Activated CD8-positive, alpha-beta memory T cell treated with anti-CD3 and anti-CD28 coated beads, Interleukin-2, amount 50 U/mL, for 4 hours (primary cell): ENCODE measurements around the gene TUBB4B.
A peak's percentile ranks its signal among the peaks of the same experiment; 100 is the strongest.

Experiments used
- DNase-seq: peaks from one replicate; pipeline ENCODE4 v3.0.0-alpha.2; 2020

TUBB4B gene

DNA sequence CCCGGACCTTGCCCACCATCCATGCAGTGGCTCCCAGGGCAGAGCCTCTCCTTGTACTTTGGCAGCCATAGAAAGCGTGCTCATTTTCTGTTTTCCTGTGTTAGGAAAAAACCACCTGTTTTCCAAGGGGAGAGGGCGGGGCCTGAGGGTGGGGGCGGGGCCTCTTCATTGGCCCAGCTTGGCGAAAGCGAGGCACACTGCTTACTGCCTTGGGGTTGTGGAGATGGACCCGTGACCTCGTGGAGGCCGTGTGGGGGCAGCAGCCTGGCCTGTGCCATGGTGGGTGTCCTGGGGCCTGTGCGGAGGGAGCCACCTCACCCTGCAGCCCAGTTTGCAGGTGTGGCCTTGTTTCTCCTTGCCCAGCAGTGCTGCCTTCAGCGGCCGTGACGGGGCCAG, 32.0 kb downstream of the TUBB4B start:
- no peak for DNase-seq

DNA sequence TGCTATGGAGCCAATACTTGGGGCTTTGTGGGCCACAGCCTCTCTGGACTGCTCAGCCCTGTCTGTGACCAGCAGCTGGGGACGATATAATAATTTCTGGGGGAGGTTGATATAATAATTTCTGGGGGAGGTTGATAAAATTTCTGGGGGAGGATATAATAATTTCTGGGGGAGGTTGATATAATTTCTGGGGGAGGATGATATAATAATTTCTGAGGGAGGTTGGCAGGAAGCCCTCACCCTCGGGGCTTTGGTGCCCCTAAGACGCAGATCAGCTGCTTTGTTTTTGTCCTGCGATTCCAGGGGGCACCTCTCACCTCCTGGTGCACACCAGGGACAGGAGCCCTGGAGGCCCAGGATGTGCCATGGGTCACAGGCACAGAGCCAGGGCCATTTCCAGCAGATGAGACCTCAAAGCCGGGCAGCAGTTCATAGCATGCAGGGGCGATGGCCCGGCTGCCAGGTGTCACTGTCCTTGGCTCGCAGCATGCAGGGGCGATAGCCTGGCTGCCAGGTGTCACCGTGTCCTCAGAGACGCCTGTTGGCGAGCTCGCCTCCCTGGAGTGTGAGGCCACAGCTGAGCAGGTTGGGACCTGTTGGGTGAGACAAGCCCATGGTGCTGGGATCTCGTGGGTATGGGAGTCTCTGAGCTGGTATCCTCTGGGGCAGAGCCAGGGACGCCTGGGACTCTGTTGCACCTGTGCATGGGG, 32.7 kb downstream of the TUBB4B start:
- no peak for DNase-seq

DNA sequence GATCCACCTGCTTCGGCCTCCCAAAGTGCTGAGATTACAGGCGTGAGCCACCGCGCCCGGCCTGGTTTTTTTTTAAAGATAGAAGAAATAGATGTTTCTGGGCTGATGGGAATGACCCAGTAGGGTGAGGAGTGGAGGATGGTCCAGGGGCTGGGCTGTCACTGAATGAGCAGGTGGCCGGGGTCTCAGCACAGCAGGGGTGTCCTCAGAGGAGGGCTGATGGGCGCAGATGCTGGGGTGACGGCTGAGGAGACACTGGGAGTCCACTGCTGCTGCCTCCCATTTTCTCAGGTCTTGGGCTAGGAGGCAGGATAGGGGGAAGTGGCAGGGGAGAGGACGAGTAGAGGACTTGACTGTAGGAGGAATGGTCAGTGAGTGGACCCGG, 34.1 kb downstream of the TUBB4B start:
- DNase-seq: no peak

DNA sequence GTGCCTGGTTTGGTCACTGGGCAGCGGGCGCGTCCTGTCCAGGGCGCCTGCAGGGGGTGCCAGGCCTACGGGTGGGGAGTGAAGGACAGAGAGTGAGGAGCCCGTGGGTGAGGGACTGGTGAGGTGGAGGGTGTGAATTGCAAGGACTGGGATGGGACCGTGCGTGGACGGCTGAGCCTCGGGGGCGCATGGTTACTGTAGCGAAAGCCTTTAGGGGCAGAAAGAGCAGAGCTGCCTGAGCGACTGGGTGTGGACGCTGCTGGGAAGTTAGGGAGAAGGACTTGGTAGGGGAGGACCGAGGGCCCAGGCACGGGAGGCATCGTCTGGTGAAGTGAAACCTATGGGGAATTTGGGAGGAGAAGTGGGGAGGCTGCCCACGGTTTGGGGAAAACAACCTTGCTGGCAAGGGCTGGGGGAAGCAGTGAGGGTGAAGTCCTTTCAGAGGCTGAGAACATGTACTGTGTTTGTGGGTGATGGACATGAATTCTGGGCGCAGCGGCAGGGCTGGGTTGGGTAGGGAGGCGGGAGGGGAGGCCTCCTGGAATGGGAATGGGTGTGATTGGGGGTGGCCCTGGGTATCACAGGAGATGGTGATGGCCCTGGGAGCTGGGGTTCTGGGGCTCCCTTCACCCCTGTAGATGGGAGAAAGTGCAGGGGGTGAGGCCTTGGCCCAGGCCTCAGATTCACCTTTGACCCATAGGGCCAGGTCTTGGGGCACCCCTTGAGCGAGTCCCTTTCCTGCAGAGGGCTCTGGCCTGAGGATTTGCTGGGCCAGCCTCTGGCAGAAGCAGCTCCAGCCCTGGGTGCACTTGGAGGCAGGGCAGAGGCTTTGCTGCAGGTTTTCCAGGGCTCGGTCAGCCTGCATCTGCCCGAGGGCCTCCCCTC, 34.7 kb downstream of the TUBB4B start:
- DNase-seq: no peak

DNA sequence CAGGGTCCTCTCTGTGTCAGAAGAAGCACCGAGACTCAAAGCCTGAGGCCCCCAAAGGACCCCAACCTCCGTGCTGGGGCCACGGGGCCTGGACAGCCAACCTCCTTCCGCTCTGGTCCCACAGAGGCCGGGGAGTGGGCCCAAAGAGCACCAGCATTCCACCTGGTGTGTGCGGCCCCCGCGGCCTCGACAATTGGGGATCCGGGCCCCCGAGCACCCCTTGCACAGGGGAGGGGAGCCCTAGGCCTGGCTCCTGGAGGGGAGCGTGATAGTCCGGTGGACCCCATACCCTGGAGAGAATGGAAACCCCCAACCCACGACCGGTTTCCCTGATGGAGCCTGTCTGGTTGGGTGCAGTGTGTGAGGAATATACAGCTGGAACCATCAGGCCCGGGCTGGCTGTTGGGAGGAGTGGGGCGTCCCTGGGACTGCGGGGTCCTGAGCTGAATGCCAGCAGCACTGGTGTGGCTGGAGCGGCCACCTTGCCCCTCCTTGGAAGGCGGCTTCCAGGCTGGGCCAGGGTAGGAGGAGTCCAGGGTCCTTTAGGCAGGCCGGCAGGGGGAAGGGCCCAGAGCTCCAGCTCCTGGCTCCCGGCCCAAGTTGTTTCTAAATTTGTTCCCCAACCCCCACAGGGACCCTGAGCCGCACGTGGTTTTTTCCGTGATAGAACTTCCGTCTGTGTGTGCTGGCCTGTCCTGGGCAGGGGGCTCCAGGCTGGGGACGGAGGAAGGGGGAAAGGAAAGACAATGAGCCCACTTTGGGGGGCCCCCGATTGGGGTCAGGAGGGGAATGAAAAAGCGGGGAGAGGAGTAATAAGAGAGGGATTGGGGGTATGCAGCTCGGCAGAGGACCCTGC, 35.6 kb downstream of the TUBB4B start:
- no peak for DNase-seq

DNA sequence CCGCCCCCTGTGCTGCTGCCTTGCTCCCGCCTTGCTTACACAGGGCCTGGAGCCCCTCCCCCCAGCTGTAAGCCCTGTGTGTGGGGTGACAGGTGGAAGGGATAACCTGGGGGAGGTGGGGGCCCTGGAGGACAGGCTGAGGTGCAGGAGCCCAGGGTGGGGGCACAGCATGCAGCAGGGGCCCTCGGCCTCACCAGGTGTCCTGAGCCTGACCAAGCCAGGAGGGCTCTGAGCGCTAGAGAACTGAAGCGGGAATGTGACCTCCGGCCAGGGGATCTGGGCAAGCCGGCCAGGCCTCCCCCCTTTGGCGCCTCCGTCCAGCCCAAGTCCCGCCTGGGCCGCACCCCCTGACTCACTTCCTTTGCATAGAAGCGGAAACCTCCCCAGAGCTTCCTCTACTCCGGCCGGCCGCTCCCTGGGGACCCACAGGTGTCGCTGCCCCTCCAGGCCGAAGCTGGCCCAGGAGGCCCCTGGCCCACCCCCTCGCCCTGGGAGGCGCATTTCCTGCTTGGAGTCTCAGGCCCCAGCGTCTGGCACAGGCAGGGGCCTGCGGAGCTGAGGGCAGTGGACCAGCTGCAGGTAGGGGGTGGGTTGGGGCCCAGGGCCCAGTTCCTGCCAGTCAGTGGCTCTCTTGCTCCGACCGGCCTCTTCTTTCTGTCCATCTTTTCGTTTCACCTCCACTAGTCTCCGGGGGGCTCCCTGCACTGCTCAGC, 36.4 kb downstream of the TUBB4B start, which contains the start of gene TOR4A:
Gene TOR4A (plus strand): TSS at position 398 of the 713 bp plus-strand sequence. CDS start 964 bp downstream, outside the sequence.
- DNase-seq: no peak

DNA sequence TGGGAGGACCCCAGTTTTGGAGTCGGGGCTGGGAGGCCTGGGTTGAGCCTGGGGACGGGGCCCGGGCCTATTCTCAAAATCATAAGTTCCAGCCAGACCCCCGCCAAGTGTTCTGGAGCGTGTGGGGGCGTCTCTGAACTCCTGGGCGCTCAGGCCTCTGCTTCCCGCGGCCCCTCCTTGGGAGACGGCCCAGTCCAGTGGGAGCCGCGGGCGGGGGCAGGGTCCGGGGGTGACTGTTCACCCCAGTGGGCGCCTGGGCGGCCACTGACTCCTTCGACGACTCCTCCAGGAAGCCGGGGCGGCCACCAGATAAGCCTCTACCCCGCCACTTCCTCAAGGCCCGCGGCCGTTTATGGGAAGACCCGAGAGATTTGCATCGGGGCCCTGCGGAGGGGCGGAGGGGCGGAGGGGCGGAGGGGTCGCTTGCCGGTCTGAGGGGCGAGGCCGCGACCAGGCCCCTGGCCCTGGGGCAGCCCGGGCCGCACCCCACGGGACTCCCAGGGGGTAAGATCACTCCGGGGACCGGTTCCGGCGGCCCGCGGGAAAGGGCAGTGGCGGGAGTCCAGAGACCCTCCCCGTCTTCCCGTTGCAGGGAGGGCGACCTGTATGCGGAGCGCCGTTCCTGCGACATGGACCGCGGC, 37.1 kb downstream of the TUBB4B start:
- DNase-seq: no peak

DNA sequence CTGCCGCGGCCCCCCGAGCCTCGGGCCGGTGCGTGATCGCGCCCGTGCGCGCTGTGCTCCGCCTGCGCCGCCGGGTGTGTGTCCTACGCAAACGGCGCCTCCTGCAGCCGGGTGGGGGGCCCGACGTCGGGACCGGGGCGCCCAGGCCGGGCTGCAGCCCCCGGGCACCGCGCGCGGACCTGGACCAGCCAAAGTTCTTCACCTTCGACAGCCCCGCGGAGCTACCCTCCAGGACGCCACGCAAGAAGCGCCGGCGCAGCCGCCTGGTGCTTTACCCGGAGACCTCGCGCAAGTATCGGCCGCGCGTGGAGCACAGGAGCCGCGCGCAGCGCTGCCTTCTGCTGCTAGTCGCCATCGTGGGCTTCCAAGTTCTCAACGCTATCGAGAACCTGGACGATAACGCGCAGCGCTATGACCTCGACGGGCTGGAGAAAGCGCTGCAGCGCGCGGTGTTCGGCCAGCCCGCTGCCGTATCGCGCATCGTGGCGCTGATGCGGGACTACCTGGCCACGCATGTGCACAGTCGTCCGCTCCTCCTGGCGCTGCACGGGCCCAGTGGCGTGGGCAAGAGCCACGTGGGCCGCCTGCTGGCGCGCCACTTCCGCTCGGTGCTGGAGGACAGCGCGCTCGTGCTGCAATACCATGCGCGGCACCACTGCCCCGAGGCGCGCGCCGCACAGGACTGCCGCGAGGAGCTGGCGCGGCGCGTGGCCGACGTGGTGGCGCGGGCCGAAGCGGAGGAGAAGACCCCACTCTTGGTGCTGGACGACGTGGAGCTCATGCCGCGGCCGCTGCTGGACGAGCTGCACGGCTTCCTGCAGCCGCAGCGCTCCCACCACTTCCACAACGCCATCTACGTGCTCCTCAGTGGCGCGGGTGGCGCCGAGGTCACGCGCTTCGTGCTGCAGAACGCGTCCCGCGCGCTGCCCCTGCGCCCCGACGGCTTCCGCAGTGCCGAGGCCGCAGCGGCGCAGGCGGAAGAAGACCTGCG, 37.9 kb downstream of the TUBB4B start:
- no peak for DNase-seq

DNA sequence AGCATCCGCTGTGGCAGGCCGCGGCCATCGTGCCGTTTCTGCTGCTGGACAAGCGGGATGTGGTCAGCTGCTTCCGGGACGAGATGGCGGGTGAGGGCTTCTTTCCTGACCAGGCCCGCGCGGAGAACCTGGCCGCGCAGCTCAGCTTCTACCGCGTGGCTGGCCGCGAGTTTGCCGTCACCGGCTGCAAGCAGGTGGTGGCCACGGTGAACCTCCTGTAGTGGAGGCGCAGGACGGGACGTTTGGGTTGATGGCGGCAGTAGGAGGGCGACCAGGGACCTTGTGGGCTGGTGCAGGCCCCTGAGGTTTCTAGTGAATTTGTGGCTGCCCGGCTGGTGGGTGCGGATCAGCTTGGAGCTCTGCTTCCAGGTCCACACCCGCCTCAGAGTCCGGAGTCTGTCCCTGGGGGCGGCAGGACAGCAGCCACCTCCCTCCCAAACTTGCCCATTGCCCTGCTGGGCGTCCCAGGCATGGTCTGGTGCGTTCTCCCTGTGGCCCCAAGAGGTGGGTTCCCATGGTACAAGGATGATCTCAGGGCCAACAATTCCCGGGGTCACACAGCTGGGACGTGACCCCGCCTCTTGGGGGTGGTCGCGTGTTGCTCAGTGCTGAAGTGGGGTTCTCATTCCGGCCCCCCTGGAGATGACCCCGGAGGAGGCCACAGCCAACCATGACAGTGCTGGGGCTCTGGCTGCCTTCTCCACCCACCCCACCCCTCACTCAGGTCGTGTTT, 38.8 kb downstream of the TUBB4B start:
- DNase-seq: no peak

DNA sequence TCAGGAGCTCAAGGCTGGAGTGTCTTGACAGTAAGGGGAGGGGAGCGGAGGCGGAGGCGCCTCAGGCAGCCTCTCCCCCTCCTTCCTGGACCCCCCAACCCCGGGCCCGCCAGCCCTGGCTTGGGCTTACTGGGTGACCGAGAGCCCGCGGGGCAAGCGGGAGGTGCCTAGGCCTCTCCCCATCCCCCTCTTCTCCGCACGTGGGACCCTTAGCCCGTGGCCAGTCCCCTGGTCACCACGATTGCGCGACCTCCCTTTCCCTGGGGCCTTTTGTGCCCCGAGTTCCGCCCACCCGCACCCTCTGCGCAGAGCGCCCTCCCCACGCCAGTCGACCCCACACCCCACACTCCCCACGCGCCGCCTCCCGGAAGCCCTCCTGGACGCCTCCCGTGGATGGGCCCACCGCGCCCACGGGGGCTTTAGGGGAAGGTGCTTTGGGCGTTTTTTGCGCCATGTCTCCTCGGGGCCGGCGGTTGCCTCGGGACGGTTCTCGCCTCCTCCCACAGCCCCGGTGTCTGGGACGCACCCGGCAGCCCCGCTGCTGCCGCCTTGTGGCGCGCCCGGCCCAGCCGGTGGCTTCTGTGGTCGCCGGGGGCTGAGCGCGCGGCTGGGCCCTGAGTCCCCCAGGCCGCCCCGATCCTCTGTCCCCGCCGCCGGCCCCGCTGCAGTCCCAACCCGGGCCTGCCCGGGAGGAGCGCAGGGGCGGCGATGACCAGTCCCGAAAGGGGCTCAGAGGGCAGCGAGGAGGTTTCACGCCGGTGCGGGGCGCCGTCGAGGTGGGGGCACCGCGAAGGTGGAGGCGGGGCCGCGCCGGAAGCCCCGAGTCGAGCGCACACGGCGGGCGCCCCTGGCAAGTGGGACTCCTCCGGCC, 39.6 kb downstream of the TUBB4B start:
- DNase-seq: no peak

DNA sequence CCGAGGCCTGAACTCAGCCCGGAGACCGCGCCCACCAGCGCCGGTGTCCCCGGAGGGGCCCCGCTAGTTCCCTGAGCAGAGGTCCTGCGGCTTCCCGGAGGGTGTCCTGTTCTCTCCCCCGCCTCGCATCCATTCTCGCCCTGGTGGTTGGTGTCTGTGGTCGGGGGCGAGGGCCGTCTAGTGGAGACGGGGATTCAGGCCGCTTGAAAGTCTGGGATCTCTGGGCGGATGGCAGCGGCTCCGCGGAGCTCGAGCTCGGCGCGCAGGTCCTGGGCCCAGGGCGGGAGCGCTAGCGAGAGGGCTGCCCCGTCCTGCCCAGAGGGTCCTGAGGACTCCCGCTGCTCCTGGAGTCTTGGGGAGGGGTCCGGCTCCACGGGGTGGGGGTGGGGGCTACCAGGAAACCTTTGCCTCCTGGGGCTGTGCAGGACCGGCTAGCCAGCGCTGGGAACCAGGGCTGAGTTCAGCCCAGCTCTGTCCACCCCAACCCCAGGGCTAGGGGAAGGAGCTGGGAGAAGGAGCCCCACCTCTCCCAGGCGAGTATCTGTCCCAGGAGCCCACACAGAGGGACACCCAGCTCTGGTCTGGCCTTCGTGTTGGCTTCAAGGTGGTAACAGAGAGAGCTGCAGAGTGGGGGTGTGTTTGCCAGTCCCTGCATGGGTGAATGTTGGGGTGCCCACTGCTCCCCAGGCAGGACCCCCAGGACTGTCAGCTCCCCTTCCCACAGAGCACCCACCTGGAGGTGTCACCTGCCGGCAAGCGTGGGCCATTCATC, 40.4 kb downstream of the TUBB4B start:
- no peak for DNase-seq

DNA sequence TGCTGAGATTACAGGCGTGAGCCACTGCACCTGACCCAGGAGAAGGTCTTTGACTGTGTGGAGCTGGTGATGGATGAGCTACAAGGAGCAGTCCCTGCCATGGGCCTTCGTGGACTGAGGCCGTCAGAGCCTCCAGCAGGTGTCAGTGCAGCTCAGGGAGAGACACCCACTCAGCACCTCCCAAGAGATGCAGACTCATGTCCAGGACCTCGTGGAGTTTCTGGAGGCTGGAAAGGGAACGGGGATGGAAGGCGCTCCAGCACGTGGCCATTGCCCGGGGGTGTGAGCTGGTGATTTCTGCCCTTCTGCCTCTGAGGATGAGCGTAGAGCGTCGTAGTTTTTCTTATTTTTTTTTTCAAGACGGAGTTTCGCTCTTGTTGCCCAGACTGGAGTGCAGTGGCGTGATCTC, 45.9 kb downstream of the TUBB4B start:
- peak; percentile 29 for DNase-seq

DNA sequence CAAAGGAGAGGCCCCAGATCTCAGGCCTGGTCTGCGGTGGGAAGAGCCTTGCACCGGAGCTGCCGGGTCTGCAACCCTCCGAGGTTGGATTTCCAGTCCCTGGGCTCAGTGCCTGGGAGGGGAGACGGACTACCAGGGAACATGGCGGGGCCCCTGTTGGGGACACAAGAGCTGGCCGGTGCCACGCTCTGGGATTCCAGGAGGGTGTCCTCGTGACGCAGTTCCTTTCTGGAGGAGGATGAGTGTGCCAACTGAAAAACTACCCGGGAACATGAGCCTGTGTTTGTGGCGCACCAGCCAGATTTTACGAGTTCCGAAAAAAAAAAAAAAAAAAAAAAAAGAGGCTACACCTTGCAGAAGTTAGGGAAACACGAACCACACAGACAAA, 52.0 kb downstream of the TUBB4B start:
- DNase-seq: no peak
